D721Med (cell line): ENCODE measurements around the gene RNF223.

ENCODE experiments used
- DNase-seq: peaks from one replicate; pipeline ENCODE4 v3.0.0; 2011; ENCODE audit warnings: low spot score; ENCODE audit not compliant: insufficient read length
- FAIRE-seq: peaks from 2 replicates; lab custom pipeline; 2011; peaks lifted over from hg19 to GRCh38; lab: Jason Lieb, UNC
- TF ChIP-seq, protein P1 (sequence below): IDR thresholded peaks from 2 replicates; pipeline ENCODE4 v1.5.1; 2012; ENCODE audit warnings: mild to moderate bottlenecking, control low read depth; ENCODE audit not compliant: insufficient read depth; ENCODE audit errors: missing control alignments

The RNF223 gene

DNA sequence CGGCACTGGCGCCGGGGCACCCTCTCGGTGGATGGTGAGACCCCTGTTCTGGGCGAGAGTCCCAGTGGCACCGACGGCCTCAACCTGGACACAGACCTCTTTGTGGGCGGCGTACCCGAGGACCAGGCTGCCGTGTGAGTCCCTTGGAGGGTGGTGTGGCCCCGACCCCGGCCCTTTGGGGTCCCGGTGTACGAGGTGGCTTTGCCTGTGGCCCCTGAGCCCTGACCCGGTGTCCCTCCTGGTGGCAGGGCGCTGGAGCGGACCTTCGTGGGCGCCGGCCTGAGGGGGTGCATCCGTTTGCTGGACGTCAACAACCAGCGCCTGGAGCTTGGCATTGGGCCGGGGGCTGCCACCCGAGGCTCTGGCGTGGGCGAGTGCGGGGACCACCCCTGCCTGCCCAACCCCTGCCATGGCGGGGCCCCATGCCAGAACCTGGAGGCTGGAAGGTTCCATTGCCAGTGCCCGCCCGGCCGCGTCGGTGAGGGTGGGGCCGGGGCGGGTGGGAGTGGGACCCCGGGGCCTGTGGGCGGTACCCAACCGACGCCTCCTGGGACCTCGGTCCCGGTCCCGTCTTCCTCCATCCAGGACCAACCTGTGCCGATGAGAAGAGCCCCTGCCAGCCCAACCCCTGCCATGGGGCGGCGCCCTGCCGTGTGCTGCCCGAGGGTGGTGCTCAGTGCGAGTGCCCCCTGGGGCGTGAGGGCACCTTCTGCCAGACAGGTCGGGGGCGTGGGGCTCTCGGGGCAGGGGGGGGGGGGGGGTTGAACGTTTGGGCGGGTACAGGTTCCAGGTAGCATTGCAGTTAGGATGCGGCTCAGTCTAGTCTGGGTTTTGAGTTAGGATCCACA lies 24.6 kb downstream of the RNF223 start:
- DNase-seq = no peak
- TF ChIP-seq, protein P1, sequence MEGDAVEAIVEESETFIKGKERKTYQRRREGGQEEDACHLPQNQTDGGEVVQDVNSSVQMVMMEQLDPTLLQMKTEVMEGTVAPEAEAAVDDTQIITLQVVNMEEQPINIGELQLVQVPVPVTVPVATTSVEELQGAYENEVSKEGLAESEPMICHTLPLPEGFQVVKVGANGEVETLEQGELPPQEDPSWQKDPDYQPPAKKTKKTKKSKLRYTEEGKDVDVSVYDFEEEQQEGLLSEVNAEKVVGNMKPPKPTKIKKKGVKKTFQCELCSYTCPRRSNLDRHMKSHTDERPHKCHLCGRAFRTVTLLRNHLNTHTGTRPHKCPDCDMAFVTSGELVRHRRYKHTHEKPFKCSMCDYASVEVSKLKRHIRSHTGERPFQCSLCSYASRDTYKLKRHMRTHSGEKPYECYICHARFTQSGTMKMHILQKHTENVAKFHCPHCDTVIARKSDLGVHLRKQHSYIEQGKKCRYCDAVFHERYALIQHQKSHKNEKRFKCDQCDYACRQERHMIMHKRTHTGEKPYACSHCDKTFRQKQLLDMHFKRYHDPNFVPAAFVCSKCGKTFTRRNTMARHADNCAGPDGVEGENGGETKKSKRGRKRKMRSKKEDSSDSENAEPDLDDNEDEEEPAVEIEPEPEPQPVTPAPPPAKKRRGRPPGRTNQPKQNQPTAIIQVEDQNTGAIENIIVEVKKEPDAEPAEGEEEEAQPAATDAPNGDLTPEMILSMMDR = no peak
- no peak for FAIRE-seq

DNA sequence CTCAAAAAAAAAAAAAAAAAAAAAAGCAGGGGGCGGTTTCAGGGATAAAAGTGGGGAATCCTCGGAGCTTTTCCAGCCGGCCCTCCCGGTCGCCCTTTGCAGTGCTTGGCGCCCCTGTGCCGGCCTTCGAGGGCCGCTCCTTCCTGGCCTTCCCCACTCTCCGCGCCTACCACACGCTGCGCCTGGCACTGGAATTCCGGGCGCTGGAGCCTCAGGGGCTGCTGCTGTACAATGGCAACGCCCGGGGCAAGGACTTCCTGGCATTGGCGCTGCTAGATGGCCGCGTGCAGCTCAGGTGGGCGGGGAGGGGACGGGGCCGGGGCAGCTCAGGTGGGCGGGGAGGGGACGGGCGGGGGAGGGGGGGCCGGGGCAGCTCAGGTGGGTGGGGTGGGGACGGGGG lies 25.3 kb downstream of the RNF223 start:
- TF ChIP-seq, protein P1 = no peak
- DNase-seq = no peak
- no peak for FAIRE-seq

DNA sequence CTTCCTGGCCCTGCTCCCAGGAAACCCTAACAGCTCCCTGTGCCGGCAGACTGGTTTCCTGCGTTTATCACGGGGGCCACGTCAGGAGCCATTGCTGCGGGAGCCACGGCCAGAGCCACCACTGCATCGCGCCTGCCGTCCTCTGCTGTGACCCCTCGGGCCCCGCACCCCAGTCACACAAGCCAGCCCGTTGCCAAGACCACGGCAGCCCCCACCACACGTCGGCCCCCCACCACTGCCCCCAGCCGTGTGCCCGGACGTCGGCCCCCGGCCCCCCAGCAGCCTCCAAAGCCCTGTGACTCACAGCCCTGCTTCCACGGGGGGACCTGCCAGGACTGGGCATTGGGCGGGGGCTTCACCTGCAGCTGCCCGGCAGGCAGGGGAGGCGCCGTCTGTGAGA lies 26.1 kb downstream of the RNF223 start:
- TF ChIP-seq, protein P1 = no peak
- FAIRE-seq (no peak), DNase-seq (no peak)

DNA sequence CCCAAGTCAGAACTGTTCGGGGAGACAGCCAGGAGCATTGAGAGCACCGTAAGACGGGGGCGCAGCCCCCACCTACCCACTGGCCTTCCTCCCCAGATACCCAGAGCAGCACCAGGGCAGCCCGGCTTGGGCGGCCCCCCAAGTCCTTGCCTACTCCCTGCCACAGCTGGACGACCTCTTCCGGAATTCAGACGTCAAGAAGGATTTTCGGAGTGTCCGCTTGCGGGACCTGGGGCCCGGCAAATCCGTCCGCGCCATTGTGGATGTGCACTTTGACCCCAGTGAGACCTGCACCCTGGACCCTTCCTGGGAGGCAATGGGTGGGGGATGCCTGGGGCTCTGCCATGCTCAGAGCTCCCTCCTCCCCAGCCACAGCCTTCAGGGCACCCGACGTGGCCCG lies 26.7 kb downstream of the RNF223 start:
- no peak for FAIRE-seq
- TF ChIP-seq, protein P1 = no peak

DNA sequence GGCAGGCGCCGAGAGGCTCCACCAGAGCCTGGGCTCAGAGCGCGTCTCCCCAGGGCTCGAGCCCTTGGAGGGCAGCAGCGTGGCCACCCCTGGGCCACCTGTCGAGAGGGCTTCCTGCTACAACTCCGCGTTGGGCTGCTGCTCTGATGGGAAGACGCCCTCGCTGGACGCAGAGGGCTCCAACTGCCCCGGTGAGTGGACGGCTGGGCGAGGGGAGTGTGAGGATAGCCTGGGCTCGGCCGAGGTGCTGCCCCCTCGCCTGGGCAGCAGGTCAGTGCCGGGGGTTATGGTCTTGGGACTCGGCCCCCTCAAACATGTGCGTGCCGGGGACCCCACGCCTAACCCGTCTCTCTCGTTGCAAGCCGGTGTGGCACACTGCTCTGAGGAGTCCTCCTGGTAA lies 27.3 kb downstream of the RNF223 start:
- TF ChIP-seq, protein P1 = no peak
- FAIRE-seq (no peak), DNase-seq (no peak)

More for the DNA sequence above, 26.7 kb downstream of the RNF223 start:
- no peak for DNase-seq

DNA sequence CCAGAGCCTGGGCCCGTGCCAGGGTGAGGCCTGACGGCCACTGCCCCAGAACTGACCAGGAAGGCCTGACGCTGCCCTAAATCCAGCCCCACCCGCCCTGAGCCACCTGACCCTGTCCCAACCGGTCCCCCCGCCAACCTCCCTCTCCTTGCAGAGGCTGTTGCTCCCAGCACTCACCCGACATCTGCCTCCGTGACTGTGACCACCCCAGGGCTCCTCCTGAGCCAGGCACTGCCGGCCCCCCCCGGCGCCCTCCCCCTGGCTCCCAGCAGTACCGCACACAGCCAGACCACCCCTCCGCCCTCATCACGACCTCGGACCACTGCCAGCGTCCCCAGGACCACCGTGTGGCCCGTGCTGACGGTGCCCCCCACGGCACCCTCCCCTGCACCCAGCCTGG lies 27.9 kb downstream of the RNF223 start:
- FAIRE-seq (no peak), DNase-seq (no peak)
- TF ChIP-seq, protein P1 = no peak

DNA sequence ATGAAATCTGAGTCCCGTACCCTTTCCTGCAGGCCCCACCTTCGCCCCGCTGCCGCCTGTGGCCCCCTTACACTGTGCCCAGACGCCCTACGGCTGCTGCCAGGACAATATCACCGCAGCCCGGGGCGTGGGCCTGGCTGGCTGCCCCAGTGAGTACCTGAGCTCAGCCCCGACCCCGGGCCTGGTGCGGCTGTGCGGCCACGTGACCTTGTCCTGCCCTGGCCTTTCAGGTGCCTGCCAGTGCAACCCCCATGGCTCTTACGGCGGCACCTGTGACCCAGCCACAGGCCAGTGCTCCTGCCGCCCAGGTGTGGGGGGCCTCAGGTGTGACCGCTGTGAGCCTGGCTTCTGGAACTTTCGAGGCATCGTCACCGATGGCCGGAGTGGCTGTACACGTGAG lies 29.0 kb downstream of the RNF223 start:
- no peak for FAIRE-seq
- TF ChIP-seq, protein P1 = no peak
- no peak for DNase-seq
